ENCODE data around the gene ACAD8.

DNA sequence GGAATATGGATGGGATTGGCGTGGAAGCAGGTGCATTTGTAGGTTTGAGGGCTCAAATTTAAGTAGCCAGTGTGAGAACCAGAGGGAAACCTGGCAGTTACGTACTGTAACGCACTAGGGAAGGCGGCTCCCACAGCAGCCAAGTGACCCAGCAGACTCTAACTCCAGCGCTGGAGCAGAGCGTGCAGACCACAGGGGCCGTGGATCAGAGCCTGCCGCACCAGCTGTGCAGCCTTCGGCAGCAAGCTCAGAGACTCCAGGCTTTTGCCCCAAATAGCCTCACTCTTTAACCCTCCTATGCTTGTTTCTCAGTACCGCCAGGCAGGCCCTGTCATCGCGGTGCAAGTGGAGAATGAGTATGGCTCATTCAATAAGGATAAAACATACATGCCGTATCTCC is 35.1 kb downstream of the ACAD8 start:
- TF ChIP-seq RFX5 (IDR thresholded peaks at IDR 0.05; ENCODE audit: low read depth, low read length) (no peak), BHLHE40 (IDR thresholded peaks at IDR 0.05; ENCODE audit: low read depth, low read length) (no peak), RCOR1 (IDR thresholded peaks at IDR 0.05; ENCODE audit: insufficient replicate concordance, low read length) (no peak), MAFK (IDR thresholded peaks at IDR 0.05; ENCODE audit: low read depth, low read length) (no peak), RAD21 (IDR thresholded peaks at IDR 0.05; ENCODE audit: low read length) (no peak), CEBPB (IDR thresholded peaks at IDR 0.05; ENCODE audit: low read depth, low read length) (no peak), POLR2A (IDR thresholded peaks at IDR 0.05; ENCODE audit: low read depth, low read length) (no peak), SMC3 (IDR thresholded peaks at IDR 0.05; ENCODE audit: low read depth, low read length) (no peak), FOS (IDR thresholded peaks at IDR 0.05; ENCODE audit: low read depth, low read length) (no peak), MXI1 (IDR thresholded peaks at IDR 0.05; ENCODE audit: borderline replicate concordance, low read depth, low read length) (no peak), CHD1 (IDR thresholded peaks at IDR 0.05; ENCODE audit: low read depth, low read length) (no peak)
- TF ChIP-seq, protein P1, sequence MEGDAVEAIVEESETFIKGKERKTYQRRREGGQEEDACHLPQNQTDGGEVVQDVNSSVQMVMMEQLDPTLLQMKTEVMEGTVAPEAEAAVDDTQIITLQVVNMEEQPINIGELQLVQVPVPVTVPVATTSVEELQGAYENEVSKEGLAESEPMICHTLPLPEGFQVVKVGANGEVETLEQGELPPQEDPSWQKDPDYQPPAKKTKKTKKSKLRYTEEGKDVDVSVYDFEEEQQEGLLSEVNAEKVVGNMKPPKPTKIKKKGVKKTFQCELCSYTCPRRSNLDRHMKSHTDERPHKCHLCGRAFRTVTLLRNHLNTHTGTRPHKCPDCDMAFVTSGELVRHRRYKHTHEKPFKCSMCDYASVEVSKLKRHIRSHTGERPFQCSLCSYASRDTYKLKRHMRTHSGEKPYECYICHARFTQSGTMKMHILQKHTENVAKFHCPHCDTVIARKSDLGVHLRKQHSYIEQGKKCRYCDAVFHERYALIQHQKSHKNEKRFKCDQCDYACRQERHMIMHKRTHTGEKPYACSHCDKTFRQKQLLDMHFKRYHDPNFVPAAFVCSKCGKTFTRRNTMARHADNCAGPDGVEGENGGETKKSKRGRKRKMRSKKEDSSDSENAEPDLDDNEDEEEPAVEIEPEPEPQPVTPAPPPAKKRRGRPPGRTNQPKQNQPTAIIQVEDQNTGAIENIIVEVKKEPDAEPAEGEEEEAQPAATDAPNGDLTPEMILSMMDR (conservative IDR thresholded peaks at IDR 0.05; ENCODE audit: low read depth, low read length): no peak
- TF ChIP-seq, protein P2, sequence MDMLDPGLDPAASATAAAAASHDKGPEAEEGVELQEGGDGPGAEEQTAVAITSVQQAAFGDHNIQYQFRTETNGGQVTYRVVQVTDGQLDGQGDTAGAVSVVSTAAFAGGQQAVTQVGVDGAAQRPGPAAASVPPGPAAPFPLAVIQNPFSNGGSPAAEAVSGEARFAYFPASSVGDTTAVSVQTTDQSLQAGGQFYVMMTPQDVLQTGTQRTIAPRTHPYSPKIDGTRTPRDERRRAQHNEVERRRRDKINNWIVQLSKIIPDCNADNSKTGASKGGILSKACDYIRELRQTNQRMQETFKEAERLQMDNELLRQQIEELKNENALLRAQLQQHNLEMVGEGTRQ (IDR thresholded peaks at IDR 0.05; ENCODE audit: low read depth, low read length): no peak

Data from IMR-90 (cell line).